ENCODE data around the gene NIBAN1. TPM values are rescaled to one million over a fixed set of nuclear protein-coding genes. Genes with fewer than 3 reads are reported as not detected.
A peak's percentile ranks its signal among the peaks of the same experiment; 100 is the strongest.

Gene NIBAN1
- total and polyA plus RNA-seq, 2 donors: 148 to 203 TPM

DNA sequence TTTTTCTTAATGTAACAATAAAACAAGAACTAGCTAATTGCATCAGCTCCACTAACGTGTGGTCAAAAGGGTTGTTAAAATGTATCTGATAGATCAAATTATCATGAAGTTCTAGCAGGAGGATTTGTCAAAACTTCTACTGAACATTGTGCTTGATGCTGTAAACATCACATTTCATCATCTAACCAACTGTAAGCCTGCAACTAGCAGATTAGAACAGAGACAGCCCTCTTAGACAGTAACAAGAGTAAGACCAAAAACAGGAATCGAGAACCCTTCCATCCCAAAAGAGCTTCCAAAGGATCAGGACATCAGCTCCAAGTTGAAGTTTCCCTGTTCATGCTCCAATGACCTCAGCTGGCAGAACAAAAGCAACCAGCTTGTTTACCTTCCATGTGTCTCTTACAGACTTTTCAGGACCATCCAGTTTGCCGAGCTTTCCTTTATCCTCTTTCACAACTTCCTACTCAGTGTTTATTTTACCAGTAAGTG lies 44.6 kb downstream of the NIBAN1 start:
- Histone ChIP-seq H3K4me1 (ENCODE audit: insufficient read depth) (no peaks in the 10 kb centered on the region), H3K4me3 (ENCODE audit: low read depth, low read length) (no peak overlapping the region), H3K36me3 (ENCODE audit: insufficient read depth) (no peaks in the 10 kb centered on the region), H3K27ac (ENCODE audit: low read depth) (no peak overlapping the region)
- 48% methylated on average over 3 of the region's 3 CpGs for WGBS
- DNase-seq (ENCODE audit: extremely low spot score): peak; percentile 80

GRCh38 chr1:184928394-184928793 lies 45.9 kb downstream of the NIBAN1 start:
- 96% methylated on average over 2 of the region's 2 CpGs for WGBS
- Histone ChIP-seq H3K4me3 (ENCODE audit: low read depth, low read length) (no peak overlapping the region), H3K4me1 (ENCODE audit: insufficient read depth) (no peaks in the 10 kb centered on the region), H3K27ac (ENCODE audit: low read depth) (no peak overlapping the region), H3K36me3 (ENCODE audit: insufficient read depth) (no peaks in the 10 kb centered on the region)
- DNase-seq (ENCODE audit: extremely low spot score): no peak

Small RNA genes lying within 50 kb of the gene (small RNA-seq; reads per million reads assigned to genes)
- not detected for gene RNA5SP72

Other genes with a start within 250 kb of the NIBAN1 start
- gene EDEM3, start 219.7 kb downstream of the NIBAN1 start, total RNA-seq: 56.3 TPM
- 11.9 TPM for gene EDEM3, start 219.7 kb downstream of the NIBAN1 start, polyA plus RNA-seq
- gene RNF2, start 71.0 kb upstream of the NIBAN1 start, total RNA-seq: 51.1 TPM
- gene RNF2, start 71.0 kb upstream of the NIBAN1 start, polyA plus RNA-seq: 9.5 TPM
- gene TRMT1L, start 182.4 kb upstream of the NIBAN1 start, total RNA-seq: 33.1 TPM
- gene TRMT1L, start 182.4 kb upstream of the NIBAN1 start, polyA plus RNA-seq: 14.1 TPM
- gene SWT1, start 182.7 kb upstream of the NIBAN1 start, total RNA-seq: 24.6 TPM
- gene SWT1, start 182.7 kb upstream of the NIBAN1 start, polyA plus RNA-seq: 3.9 TPM

All from urinary bladder (tissue), 4 donors.